Retina (tissue), 1 donor: ENCODE data around the gene MALT1.

Source experiments
- DNase-seq: peaks from one replicate; pipeline ENCODE4 v3.0.0-alpha.2; 2016

The MALT1 gene

GRCh38 chr18:58780045-58780444 is 108.8 kb downstream of the MALT1 start:
- no peak for DNase-seq

DNA sequence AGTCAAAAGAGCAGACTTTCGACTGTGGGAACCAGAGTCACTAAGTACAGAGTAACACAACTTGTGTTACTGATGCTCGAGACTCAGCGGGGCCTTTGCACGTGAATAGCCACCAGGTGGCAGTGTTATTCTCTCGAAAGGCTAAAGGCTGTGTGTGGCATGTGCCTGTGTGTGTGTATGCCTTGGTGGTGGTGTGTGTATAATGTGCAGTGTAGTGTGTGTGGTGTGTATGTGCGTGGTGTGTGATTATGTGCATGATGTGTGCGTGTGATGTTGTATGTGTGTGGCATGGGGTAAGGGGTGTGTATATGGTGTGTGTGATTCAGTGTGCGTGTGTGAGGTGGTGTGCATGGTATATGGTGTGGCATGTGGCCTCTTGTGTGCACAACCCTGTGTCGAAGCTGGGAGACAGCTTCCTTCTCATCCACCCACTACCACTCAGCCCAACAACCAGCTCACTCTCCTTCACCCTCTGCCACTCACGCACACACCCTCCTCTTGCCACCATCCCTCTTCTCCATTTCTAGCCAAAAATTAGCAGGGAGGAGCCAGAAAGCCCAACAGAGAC is 110.4 kb downstream of the MALT1 start:
- DNase-seq: peak; percentile 86

- peak; percentile 85 for DNase-seq
These were observed 113.4 kb downstream of the MALT1 start for GRCh38 chr18:58784601-58785137.

- DNase-seq: peak; percentile 31
These were observed 114.0 kb downstream of the MALT1 start for GRCh38 chr18:58785171-58785805.

- DNase-seq: no peak
These were observed 114.6 kb downstream of the MALT1 start for GRCh38 chr18:58785870-58786269.

- DNase-seq: no peak
These were observed 116.4 kb downstream of the MALT1 start for GRCh38 chr18:58787536-58788149.

DNA sequence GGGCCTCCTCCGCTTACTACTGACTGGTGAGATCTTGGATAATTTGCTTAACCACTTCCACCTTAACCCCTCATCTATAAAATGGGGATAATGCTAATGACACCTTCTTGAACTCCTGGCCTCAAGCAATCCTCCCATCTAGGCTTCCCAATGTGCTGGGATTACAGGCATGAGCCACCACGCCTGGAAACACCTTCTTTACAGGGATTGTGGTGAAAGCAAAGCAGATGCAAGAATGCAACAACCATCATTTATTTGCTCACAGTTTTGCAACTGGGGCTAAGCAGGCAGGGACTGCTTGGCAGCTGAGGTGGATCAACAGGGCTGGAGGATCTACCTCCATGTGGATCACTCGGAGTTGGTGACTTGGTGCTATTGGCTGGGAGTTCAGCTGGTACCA is 117.2 kb downstream of the MALT1 start:
- no peak for DNase-seq

DNA sequence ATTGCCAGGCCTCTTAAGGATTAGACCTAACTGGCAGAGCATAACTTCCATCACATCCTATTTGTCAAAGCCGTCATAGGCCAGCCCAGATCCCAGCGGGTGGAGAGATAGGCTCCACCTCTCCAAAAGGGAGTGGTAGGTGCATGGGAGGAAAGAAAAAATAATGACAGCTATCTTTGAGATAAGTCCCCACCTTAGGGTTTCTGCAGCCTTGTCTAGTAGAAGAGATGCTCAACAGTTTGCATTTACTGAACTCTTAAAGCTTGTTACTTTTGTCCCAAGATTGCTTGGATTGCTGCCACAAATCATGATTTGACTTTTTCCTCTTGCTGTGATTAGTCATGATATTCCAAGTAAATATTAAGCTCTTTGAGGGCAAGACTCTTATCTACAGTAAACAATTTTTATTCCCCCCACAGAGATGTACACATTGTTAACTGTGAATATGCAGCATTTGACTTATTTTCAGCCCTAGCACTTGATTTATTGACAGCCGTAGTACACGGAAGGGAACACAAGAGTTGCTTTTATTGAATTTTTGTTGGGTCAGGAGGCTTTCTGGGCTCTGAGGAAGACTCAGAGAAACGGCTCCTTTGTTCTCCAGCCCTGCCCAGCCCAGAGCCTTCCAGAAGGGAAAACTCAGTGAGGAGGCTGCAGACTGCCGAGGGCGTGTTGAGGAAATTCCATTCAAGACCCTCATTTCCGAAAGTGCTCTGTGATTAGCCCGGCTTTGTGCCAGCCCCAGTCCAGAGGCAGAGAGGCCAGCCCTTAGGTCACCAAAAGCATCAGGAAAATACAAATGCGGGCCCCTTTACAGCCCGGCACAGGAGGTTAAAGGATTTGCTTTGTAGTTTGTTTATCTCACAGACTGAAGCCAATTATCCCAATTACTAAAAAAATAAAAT is 118.0 kb downstream of the MALT1 start:
- peak; percentile 43 for DNase-seq

GRCh38 chr18:58789876-58790240 is 118.6 kb downstream of the MALT1 start:
- DNase-seq: no peak

DNA sequence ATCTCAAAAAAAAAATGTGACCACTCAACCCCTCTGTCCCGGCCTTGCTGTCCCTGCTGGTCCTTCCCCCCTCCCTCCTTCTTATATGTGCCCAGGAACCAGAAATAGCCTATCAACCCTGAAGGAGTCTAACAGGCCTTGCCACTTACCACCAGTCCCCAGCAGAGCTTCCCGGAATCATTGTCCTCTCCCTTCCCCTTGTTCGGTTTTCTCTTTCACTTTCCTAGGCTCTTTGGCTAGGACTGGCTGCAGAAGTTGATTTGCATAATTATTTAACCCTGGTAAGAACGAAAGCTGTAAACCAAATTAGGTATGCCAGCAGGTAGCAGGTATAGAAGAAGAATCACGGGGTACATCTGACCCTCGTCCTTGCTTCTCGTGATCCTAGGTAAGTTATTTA is 120.8 kb downstream of the MALT1 start:
- no peak for DNase-seq

GRCh38 chr18:58793361-58793760 is 122.1 kb downstream of the MALT1 start:
- no peak for DNase-seq

DNA sequence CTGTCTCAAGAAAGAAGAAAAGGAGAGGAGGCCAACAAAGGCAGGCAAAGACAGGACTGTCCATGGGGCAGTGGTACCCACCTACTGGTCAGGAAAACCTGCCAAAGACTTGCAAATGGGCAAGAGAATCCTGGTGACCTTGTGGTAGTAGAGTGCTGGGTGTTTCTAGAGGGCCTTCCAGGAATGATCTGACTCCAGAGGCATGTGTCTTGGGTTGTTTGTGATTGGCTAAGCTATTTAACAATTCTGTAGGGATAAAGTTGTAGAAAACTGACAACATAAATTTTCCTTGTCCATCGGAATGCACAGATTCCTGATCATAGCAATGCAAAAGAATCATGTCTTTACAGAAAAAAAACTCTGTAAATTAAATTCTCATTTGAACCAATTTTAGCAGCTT is 125.0 kb downstream of the MALT1 start:
- DNase-seq: no peak

DNA sequence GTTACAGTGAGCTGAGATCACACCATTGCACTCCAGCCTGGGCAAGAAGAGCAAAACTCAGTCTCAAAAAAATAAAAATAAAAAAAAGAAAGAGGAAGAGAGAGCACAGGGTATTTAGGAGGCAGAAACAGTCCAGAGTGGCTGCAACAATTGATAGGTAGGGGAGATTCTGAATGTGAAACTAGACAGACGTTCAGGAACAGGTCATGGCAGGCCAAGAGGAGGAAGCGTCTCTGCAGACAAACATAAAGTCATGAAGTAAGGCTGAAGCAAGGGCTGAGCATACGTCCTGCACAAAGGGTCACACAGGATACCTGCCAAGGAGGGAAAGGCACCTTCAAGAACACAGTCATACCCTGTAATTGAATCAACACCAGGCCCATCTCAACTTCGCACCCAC is 129.3 kb downstream of the MALT1 start:
- no peak for DNase-seq

- no peak for DNase-seq
These were observed 131.7 kb downstream of the MALT1 start for GRCh38 chr18:58802959-58803358.

DNA sequence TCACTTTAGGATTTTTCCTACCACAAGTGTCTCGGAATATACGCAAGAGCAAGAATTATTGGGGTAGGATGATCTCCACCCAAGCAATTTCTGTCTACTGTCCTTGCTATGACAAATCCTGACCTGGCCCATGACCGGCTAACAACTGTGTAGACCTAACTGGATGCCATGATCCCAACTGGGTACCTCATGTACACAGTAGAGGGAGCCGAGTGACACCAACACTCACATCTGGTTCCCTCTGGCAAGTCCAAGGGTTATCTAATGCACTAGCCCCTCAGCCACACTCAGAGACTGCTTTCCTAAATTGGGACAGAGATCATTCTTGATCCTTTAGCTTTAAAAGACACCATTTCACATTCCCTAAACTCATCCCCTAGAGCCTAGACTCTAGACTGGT is 132.7 kb downstream of the MALT1 start:
- no peak for DNase-seq
